COLO829 (cell line): ENCODE measurements around the gene LRRTM4.

ENCODE experiments used
- DNase-seq: peaks from one replicate; pipeline ENCODE4 v3.0.0; 2012; ENCODE audit warnings: low spot score

LRRTM4 gene

DNA sequence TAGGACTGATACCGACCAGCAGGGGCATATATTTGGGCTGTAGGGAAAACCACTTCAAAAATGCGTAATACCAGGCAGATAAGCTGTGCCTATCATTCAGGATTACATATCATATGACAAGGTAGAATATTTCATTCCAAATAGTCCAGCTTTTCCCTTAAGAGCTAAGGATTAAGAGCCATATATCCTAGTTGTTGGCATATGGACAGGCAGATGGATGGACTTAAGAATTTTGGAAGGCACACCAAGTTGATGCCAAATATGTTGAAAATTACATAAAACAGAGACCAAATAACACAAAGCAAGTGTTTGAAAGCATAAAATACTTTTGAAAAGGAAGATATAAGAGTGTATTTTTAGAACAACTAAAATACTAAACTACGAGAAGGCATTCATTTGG lies 52.1 kb downstream of the LRRTM4 start:
- no peak for DNase-seq

DNA sequence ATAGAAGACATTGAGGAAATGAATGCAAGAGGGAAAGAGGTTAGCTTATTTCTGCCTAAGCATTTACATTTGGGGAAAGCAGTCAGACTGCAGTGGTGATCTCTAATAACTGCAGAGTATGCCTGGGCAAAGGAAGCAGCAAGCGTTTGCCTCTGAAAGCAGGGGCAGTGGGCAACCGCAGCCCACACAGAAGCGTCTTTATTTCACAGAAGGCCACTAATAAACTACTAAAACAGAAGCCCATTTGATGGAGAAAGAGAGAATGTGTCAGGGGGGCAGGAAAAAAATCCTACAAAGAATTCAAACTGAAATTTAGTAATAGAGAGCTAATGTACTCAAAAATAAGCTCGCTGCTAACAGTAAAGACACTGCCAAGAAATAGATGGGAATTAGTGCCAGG lies 53.1 kb downstream of the LRRTM4 start:
- peak; percentile 58 for DNase-seq

DNA sequence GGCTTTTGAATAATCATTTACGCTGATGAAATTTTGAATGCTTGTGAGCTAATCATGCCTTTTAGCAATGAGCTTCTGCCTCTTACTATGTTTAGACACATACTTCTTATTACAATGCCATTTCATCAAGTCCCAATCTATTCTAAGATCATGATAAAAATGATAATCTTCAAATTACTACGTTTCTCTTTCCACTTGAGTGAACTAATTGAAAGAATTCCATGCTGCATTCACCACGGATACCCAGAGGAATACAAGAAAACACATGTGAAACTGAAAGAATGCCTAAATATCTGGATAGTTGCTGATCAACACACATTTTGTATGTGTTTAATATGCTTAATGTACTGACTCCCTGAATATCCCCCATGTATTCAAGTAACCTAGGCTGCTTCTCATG lies 62.3 kb downstream of the LRRTM4 start:
- DNase-seq: no peak

DNA sequence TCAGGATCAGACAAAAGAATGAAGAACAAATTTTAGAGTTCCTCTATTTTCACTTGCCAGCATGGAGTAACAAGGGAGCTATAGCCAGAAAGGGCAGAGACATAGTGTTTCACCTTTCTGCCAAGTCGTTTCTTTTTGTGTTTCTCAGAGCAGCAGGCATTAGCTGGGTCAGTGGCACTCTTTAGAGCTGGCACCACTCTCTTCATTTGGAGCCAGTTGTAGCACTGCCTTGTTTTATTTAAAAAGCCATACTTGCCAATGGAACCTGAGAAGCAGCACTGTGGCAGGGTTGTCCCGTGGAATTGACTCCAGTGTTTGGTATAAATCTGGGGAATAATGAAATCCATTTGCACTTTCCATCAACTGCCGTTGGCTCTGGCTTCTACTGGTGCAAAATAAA lies 64.0 kb downstream of the LRRTM4 start:
- no peak for DNase-seq

DNA sequence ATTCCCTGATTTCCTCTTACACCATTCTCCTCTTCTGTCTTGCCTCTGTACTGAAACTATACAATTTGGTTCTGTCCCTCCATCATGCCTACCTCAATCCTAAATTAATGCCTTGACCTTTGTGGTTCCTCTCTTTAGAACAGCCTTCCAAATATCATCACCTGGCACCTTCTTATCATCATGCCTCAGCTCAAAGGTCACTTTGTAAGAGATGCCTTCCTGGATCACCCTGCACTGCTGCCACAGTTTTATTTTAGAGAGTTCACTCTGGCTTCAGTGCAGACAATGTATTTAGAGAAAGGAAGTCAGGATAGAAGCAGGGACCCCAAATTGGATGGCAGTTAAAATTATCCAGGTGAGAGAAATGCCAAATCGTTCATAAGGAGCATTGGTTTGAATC lies 64.5 kb downstream of the LRRTM4 start:
- DNase-seq: no peak

DNA sequence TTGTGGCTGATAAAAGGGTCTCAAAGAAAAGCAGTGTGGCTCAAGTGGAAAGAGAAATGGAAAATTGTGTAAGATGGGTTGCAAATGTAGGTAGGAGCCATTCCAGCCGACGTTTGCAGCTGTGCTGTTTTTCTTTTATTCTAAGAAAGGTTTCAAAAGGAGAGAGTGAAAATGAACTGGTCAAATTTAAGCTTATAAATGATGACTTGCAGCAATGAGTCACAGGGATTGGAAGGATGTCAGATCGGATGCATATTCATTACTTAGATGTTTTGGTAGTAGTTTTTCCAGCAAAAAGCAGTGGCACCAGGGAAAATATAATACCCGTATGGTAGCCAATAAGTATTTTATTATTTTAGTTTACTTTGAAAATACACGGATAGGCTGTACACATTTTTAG lies 79.1 kb downstream of the LRRTM4 start:
- no peak for DNase-seq

DNA sequence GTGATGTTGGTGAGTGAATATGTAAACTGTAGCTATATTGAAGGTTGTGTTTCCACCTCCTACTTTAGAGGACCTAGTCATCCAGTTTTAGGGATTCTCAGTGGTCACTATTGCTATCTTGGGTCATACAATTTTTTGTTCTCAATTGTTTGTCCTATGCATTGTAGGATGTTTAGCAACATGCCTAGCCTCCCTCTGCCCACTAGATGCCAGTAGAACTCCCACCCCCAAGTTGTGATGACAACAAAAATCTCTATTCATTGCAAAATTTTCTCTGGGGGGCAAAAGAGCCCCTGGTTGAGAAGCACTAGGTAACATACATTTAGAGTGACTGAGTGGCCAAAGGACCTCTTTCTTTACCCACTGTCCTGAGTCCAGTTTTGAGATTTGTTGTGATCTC lies 87.3 kb downstream of the LRRTM4 start:
- DNase-seq: no peak

DNA sequence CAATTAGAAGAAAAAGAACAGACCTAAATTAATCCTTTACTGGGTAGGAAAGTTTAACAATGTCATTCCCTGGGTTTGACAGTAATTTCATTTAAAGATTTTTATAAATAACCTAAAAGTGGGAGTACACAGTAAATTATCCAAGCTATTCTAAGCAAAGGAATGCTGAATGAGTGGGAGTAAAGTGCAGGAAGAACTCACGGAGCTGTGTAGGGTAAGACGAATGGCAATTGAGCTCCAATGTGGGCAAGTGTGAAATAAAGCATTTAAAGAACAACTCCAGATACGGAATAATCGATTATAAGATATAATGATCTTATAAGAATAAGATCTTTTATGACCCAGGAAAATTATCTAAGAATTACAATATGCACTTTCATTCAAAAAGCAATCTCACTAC lies 93.2 kb downstream of the LRRTM4 start:
- no peak for DNase-seq

DNA sequence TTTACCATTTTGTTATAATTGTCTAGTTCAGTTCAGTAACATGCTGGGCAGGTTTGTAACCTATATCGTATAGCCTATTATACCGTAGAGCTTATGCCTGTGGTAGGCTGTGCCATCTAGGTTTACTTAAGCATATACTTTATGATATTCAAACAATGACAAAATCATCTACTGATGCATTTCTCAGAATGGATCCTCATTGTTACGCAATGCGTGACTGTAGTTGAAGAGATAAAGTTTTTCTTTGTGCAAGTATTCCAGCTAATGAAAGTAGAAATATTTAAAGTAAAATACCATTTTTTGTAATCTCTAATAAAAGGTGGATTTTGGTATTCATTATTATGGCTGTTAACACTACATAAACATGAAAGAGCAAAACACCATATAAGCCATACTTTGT lies 100.2 kb downstream of the LRRTM4 start:
- DNase-seq: no peak

DNA sequence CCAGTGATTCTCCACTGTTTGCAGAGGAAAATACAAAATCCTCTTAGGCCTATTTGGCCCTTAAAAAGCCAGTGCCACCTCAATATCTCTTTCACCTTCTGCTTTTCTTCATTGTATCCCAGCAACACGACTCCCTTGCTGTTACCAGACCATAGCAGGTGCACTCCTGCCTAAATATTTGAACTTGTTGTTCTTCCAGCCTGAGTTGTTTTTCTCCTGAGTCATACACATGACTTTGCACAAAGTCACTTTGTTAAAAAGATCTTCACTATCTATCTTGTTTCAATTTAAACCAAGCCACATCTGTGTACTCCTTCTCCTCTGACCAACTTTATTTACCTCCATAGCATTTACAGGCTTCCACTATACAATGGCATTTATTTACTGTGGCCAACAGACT lies 103.6 kb downstream of the LRRTM4 start:
- no peak for DNase-seq

DNA sequence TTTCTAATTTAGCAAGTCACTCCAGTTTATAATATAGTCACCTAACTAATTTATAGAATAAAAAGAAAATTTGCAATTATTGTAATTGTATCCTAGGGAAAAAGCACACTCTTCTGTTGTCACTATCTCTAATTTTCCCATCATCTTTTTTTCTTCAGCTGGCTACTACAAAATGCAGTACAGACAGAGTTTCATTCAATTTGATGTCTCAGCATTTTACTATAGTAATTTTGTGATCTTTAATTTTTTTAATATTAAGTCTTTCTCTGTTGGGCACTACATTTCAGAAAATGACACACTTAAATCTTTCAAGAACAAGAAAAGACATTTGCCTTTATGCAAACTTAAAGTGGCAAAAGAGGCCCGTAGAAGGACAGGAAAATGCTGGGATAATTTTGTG lies 118.0 kb downstream of the LRRTM4 start:
- no peak for DNase-seq

DNA sequence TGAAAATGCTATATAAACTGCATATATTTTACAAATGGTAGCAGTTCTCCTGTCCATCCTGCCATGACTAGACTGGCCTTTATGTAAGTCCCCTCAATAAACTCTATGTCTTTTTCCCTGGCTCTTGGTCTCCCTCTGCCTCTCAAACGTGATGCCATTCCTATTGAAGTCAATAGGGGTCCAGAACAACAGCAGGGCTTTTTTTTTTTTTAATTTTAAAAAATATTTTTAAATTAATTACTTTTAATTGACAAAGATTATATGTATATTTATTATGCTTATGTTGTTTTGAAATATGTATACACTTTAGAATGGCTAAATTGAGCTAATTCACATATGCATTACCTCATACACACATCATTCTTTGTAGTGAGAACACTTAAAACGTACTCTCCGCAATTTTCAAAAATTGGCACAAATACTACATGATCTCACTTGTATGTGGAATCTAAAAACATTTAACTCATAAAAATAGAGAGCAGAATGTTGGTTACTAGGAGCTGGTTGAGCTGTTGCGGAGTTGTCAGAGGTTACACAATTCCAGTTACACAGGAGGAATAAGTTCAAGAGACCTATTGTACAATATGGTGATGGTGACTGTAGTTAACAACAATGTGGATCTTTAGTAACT lies 123.1 kb downstream of the LRRTM4 start:
- DNase-seq: no peak

DNA sequence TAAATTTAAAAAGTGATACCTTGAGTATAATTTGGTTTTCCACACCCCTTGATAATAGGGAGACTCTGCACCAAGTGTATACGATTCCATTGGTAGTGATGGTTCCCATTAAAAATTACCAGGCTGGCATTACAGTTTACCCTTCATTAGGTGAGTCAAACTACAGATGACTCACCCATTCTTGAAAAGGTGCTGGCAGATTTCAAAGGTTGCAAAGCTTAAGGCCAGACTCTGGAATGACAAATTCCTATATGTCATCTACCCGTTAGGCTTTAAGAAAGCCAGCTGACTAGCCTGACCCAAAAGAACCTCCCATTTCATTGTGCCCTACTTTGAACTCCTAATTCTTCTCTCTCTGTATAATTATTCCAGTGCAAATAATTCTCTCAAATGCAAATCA lies 124.4 kb downstream of the LRRTM4 start:
- DNase-seq: no peak

DNA sequence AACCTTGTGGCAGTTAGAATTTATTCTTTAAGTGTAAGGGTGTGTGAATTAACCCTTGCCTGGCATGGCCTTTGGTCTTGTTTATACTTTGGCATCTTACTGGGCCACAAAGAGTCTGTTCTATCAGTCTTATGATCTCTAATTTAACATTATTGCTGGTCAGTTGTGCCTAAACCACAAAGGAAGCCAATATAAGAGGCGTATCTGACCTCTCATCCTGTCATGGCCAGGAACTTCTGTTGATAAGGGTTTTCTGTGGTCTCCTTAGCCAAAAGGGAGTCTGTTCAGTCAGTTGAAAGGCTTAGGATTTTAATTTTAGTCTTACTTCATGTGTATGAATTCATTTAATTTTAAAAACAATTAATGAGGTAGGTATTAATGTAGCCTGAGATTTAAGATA lies 127.2 kb downstream of the LRRTM4 start:
- no peak for DNase-seq

DNA sequence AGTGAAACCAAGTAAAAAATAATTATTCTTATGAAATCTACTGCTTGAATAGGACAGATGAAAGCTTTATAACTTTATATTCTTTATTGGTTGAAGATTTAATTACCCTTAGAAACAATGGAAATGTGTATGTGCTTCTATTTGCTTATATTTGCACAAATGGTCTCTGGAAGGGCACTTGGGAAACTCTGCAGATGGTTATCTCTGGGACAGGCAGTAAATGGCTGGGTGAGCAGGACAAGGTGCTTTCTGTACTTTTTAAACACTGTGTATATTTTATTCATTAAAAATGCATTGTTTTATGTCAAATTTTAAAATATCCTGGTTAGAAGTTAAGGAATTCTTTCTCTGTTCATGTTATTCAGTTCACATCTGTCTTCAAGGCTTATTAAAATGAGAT lies 131.1 kb downstream of the LRRTM4 start:
- DNase-seq: no peak

DNA sequence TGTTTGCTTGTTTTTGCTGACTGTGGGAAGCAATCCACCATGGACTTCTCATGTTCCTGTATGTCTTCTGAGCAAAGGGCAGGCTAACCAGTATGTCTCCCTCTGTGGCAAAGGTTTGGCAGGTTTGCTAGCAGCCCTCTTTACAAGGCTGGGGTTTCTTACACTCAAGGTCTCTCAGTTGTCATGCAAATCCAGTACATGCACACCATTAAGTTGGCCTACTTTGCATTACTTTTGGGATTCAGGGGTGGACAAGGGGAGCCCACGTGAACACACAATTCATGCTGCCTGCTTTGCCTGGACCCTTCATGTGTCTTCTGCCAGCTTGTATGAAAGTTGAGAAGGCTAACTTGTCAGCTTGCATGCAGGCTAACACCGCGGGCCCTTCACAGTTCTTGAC lies 134.9 kb downstream of the LRRTM4 start:
- no peak for DNase-seq

DNA sequence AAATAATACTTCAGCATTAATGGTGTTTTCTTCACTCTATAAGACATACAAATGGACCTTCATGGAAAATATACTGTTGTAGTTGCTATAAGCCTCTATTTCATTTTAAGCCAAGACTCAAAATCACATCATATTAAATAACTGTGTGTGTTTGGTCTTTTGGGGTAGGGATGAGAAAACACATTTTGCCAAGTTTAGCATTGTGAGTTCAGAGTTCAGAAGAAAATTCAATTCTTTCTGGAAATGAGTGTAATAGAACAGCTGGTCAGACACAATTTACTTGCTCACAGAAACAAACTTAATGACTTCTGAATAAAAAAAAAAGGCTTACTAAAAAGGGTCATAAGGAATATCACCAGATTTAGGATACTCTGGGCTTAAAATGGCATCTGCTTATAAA lies 149.5 kb downstream of the LRRTM4 start:
- DNase-seq: no peak

DNA sequence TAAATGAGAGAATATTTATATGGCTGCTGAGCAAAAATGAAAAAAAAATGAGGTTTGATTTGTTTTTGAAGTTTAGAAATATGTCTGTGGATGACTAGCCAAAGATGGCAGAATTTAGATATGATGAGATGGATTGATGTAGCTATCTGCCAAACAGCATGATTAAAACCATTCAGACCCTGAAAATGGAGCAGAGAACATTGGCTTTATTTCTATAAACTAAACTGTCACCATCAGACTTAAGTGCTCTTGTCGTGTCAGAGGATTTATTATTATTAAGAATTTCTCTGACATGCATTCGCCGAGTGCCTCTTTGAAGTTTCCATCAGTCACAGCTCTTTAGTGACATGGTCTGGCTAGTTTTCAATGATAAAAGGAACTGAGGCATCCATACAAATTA lies 151.7 kb downstream of the LRRTM4 start:
- DNase-seq: no peak

DNA sequence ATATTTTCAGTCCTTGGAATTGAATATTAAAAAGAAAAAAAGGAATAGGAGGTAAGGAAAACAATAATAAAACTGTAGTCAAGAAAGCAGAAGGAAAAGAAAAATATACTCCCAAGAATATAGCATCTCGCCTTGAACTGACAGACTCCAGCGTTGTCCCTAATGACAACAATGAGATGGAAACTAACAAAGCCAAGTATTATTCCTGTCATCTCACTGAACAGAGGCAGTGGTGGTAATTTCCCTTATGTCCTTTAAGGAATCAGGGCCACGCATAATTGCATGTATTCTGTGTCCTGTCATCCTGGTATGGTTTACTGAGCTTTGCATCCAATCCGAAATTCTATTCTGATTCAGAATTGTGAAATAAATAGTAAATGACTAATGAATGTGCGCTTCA lies 158.9 kb downstream of the LRRTM4 start:
- no peak for DNase-seq

DNA sequence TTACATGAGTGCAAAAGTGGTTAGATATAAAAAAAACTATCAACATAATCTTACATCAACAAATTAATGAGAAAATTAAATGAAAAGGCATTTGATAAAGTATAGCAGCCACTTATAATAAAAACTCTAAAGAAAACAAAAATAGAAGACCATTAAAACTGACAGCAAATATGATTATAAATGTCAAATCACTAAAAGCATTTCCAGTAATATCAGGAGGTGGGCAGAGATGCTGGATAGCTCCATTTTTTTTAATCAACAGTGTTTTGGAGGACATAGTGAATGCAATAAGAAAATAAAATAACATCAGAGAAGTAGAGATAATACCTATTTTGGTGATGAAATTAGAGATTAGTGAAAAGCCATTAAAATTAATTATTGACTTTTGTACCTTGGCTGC lies 173.4 kb downstream of the LRRTM4 start:
- DNase-seq: no peak

DNA sequence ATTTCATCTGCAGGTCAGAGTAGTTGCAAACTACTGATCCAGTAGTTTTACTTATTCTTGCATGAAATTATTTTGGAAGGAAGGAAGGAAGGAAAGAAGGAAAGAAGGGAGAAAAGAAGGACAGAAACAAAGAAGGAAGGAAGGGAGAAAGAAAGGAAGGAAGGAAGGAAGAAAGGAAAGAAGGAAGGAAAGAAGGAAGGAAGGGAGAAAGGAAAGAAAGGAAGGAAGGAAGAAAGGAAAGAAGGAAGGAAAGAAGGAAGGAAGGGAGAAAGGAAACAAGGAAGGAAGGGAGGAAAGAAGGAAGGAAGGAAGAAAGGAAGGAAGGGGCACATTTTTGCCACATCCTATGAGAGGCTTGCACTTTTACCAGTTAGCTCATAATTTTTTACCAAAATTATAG lies 186.2 kb downstream of the LRRTM4 start:
- no peak for DNase-seq

DNA sequence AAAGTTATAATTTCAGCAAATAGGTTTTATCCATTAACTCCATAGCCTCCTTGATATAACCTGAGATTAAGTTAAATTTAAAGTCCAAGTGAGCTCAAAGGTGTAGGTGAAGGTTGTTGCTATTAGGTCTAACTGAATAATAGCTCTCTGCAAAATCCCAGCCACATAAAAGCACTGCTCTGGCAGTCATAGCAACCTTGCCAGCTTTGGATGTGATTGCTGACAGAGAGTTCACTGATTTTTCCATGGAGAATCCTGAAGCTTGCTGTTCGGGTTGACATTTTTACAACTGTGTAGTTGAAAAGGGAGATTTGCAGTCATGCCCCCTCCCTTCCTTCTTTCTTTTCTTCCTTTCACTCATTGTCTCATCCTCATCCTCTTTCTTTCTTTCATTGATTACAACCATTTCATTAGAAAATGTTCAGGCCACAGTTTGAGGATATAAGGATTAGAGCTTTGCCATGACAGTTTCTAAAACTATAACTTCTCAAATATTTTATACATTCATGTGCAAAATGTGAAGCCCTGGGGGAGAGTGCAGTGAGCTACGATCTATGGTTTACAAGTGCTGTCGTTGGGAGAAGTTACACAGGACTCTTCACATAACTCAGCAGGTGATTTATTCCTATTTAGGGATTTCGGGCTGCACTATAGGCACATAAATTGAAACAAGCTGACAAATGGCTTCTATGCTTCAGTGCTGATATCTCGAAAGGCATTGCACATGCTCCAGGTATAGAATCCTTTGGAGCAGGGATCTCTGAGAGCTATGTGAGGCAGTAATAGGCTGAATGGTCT lies 193.8 kb downstream of the LRRTM4 start:
- no peak for DNase-seq

DNA sequence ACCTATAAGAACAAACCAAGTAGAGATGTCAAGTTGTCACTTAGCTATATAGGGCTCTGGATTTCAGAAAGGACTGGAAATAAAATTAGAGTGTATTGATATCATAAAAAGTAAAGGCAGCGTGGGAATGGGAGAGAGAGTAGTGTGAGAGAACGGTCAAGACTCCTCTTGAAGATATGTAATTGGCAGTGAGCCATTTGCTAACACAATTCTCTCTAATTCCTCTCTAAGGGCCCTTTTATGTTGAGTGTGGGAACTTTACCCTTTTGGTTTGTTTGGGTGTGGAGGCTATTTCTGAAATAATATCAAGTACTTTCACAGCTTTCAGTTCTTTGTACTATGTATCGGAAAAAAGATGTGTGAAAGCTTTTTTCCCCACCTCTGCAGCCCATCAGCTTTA lies 196.8 kb downstream of the LRRTM4 start:
- DNase-seq: no peak

DNA sequence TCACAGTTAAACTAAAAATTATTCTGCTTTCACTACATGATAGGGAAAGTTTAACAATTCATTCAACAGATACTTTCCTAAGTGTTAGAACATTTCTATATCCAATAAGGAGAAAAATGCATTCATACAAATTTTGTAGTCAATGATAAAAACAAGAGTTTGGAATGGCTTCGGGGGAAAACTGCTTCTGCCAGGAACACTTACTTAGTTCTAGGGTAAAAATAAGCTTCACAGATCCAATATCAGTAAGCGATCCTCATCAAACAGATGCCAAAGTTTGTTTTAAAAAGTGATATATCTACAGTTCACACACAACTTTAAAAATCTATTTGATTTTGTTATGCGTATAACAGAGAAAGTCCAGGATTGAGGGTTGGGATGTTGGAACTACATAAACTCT lies 199.7 kb downstream of the LRRTM4 start:
- DNase-seq: no peak
